Epithelial cell of alveolus of lung (primary cell): ENCODE data around the gene MKS1. TPM values are rescaled to one million over a fixed set of nuclear protein-coding genes. Genes with fewer than 3 reads are reported as not detected.

ENCODE experiments used
- total RNA-seq: library from RNA; depleted of rRNA; stranded (reverse); fragments of >200 nt; gene quantifications from 2 replicates; pipeline ENCODE4 v1.2.1, GENCODE V29; 2015

Gene MKS1
- 6.8 and 8.1 TPM in 2 replicates for total RNA-seq

GRCh38 chr17:58219007-58219788, at the start of gene MKS1:
TSS of gene MKS1 (minus strand) at chr17:58219255. CDS start at chr17:58219230, 25 bp downstream.

GRCh38 chr17:58238147-58238634, 19.1 kb upstream of the MKS1 start, which contains the start of gene LPO:
TSS of gene LPO (plus strand) at chr17:58238584. CDS start at chr17:58242980, 4,396 bp downstream.

GRCh38 chr17:58192612-58193011, 26.4 kb downstream of the MKS1 start, which contains the start of gene EPX:
TSS of gene EPX (plus strand) at chr17:58192726. CDS start at chr17:58192847, 121 bp downstream.

GRCh38 chr17:58166682-58167081, 52.4 kb downstream of the MKS1 start, which contains the start of gene OR4D2:
TSS of gene OR4D2 (plus strand) at chr17:58166982. CDS start at chr17:58169656, 2,674 bp downstream.

Other genes starting within 250 kb of the MKS1 start
- 41.5 and 42.5 TPM in 2 replicates for gene VEZF1, start 231.0 kb downstream of the MKS1 start, total RNA-seq
- gene SRSF1, start 212.0 kb downstream of the MKS1 start, total RNA-seq = 170 and 197 TPM in 2 replicates
- 8.7 and 10.9 TPM in 2 replicates for gene DYNLL2, start 135.8 kb downstream of the MKS1 start, total RNA-seq
- 0.32 TPM in 1 of 2 replicates, not detected in the other for gene OR4D1, start 70.9 kb downstream of the MKS1 start, total RNA-seq
- gene OR4D2, start 52.3 kb downstream of the MKS1 start, total RNA-seq = not detected in 2 replicates
- not detected in 2 replicates for gene EPX, start 26.5 kb downstream of the MKS1 start, total RNA-seq
- gene LPO, start 19.3 kb upstream of the MKS1 start, total RNA-seq = not detected in 2 replicates
- under 0.01 and 0.08 TPM in 2 replicates for gene MPO, start 61.7 kb upstream of the MKS1 start, total RNA-seq
- gene TSPOAP1, start 109.5 kb upstream of the MKS1 start, total RNA-seq = 0.65 and 3.2 TPM in 2 replicates
- 46.0 and 57.6 TPM in 2 replicates for gene SUPT4H1, start 132.9 kb upstream of the MKS1 start, total RNA-seq
- gene RNF43, start 198.3 kb upstream of the MKS1 start, total RNA-seq = 0.13 and 0.16 TPM in 2 replicates